Measurements from ENCODE around the gene GALNT10.

DNA sequence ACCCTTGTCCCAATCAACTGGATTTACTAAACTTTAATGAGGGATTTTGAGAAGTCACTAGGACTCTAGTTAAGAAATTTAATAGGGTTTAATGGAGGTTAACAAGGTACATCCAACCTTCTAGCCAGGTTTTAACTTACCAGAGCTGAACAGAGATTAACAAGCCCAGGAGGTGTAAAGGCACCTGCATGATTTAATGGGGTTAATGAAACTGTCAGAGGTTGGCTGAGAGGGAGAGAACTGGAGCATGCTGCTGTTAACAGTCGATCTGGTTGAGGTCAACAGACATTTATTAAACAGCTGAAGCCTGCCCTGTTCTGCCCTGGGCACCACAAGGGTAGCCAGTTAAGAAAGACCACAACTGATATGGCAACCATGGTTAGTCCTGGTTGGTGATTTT lies 273.9 kb downstream of the GALNT10 start:
- no peak for TF ChIP-seq POLR2A (IDR thresholded peaks at IDR 0.05; ENCODE audit: borderline replicate concordance, extremely low read depth, insufficient read depth, insufficient read length)
- TF ChIP-seq, protein P1, sequence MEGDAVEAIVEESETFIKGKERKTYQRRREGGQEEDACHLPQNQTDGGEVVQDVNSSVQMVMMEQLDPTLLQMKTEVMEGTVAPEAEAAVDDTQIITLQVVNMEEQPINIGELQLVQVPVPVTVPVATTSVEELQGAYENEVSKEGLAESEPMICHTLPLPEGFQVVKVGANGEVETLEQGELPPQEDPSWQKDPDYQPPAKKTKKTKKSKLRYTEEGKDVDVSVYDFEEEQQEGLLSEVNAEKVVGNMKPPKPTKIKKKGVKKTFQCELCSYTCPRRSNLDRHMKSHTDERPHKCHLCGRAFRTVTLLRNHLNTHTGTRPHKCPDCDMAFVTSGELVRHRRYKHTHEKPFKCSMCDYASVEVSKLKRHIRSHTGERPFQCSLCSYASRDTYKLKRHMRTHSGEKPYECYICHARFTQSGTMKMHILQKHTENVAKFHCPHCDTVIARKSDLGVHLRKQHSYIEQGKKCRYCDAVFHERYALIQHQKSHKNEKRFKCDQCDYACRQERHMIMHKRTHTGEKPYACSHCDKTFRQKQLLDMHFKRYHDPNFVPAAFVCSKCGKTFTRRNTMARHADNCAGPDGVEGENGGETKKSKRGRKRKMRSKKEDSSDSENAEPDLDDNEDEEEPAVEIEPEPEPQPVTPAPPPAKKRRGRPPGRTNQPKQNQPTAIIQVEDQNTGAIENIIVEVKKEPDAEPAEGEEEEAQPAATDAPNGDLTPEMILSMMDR (IDR thresholded peaks at IDR 0.05 in 2 of 3, conservative IDR thresholded peaks at IDR 0.05 in 1 of 3; ENCODE audit: borderline replicate concordance in 1 of 3, insufficient read depth in 1 of 3, low read depth in 2 of 3, low read length in 2 of 3), result no peak
- no peak for TF ChIP-seq YY1 (IDR thresholded peaks at IDR 0.05; ENCODE audit: extremely low read depth, insufficient replicate concordance, low read depth, low read length)
- TF ChIP-seq EZH2 (IDR thresholded peaks at IDR 0.05), result no peak
- no peak for TF ChIP-seq ZNF274 (IDR thresholded peaks at IDR 0.05; ENCODE audit: low read depth, low read length)
- no peak for TF ChIP-seq SIN3A (IDR thresholded peaks at IDR 0.05; ENCODE audit: low read depth)

Data from HCT116 (cell line).